ENCODE data around the gene PROM1. TPM values are rescaled to one million over a fixed set of nuclear protein-coding genes. Genes with fewer than 3 reads are reported as not detected.

Gene PROM1
- total RNA-seq, 2 donors from 2014 or later, result 34.3 to 63.9 TPM

DNA sequence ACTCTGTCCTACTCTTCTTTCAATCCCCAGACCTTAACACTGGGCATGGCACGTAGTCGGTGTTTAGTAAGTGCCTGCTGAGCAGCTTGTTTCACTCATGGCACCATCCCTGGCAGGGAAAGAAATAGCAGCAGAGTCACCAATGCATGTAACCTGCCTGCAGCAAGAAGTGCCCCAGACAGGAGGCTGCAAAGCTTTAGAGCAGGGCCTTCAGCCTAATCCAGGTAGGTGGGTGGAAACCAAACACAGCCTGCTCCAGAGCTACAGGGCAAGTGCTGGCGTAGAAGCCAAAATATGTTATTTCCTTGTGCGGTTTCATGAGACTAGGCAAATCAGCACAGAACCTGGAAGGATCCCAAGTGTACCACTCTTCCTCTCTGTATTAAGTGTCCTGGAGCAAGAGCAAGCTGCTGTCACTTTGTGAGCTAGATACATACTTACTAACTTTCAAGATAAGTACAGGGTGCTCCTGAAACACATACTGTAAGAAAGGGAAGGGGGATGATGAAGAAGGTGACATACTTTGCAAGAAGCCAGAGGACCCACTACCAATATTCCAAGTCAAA lies 5.5 kb downstream of the PROM1 start:
- no peak for DNase-seq
- H3K4me3 ChIP-seq, result no peak overlapping the region
- TF ChIP-seq, protein P1, sequence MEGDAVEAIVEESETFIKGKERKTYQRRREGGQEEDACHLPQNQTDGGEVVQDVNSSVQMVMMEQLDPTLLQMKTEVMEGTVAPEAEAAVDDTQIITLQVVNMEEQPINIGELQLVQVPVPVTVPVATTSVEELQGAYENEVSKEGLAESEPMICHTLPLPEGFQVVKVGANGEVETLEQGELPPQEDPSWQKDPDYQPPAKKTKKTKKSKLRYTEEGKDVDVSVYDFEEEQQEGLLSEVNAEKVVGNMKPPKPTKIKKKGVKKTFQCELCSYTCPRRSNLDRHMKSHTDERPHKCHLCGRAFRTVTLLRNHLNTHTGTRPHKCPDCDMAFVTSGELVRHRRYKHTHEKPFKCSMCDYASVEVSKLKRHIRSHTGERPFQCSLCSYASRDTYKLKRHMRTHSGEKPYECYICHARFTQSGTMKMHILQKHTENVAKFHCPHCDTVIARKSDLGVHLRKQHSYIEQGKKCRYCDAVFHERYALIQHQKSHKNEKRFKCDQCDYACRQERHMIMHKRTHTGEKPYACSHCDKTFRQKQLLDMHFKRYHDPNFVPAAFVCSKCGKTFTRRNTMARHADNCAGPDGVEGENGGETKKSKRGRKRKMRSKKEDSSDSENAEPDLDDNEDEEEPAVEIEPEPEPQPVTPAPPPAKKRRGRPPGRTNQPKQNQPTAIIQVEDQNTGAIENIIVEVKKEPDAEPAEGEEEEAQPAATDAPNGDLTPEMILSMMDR (IDR thresholded peaks at IDR 0.05), result no peak
- intact Hi-C loops (cut with DNase I), result no loop called here
- H3K27me3 ChIP-seq, result peaks cover 3% of the 10 kb centered on the region
- no peak overlapping the region for H3K9ac ChIP-seq (ENCODE audit: low read depth in 2 of 2, low read length in 2 of 2)
- H3K27ac ChIP-seq, result no peak overlapping the region
- H3K9me3 ChIP-seq, result no peaks in the 10 kb centered on the region
- H3K36me3 ChIP-seq, result no peaks in the 10 kb centered on the region
- H3K4me1 ChIP-seq, result no peaks in the 10 kb centered on the region

DNA sequence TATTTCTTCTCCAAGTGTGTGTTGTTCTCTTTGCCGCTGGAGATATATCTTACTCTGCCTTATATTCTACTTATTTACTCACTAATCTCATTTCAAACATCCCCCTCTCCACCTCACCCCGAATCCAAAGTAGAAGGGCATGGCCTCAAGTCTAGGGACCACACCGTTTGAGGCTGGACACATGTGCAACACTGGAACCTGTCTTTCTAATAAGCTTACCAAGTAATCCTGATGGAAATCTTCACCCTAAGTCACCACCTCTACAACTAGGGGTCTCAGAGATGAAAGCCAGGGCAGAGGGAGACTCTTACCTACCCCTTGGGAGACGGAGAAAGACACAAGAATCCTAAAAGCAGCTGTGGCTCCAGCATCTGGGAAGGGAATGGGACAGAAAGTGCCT lies 6.0 kb downstream of the PROM1 start:
- intact Hi-C loops (cut with DNase I), result no loop called here
- Histone ChIP-seq H3K4me3 (no peak overlapping the region), H3K27me3 (no peaks in the 10 kb centered on the region), H3K9me3 (no peaks in the 10 kb centered on the region), H3K9ac (ENCODE audit: low read depth in 2 of 2, low read length in 2 of 2) (no peak overlapping the region), H3K27ac (no peak overlapping the region), H3K36me3 (no peaks in the 10 kb centered on the region), H3K4me1 (no peaks in the 10 kb centered on the region)
- DNase-seq, result no peak
- TF ChIP-seq, protein P1 (IDR thresholded peaks at IDR 0.05), result no peak

DNA sequence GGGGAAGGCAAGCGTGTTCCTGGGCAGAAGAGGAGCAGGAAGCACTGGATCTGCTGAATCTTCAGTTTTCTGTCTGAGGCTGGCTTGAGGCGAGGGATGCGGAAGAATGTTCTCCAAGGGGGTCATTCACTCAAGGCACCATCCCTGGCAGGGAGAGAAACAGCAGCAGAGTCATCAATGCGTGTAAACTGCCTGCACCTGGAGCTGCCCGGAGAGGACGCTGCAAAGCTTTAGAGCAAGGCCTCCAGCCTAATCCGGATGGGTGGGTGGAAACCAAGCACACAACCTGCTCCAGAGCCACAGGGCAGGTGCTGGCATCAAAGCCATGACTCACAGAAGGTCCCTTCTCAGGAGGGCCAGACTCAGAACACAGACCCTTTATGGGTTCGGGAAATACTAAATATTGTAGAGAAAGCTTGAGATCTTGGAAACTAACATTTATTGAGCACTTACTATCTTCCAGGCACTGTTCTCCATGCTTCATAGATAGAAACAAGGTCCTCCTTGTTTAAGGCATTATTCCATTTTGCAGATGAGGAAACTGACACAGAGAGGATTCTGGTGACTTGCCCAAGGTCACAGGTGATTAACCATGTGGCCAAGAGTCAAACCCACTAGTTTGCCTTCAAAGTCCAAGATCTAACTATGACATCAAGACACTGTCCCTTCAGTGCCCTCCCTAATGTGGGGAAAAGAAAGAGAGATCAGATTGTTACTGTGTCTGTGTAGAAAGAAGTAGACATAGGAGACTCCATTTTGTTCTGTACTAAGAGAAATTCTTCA lies 7.7 kb downstream of the PROM1 start:
- no peak overlapping the region for H3K9ac ChIP-seq (ENCODE audit: low read depth in 2 of 2, low read length in 2 of 2)
- intact Hi-C loops (cut with DNase I), result no loop called here
- no peaks in the 10 kb centered on the region for H3K27me3 ChIP-seq
- TF ChIP-seq, protein P1 (IDR thresholded peaks at IDR 0.05), result no peak
- no peak overlapping the region for H3K27ac ChIP-seq
- no peak for DNase-seq
- no peaks in the 10 kb centered on the region for H3K9me3 ChIP-seq
- no peaks in the 10 kb centered on the region for H3K4me1 ChIP-seq
- no peak overlapping the region for H3K4me3 ChIP-seq
- H3K36me3 ChIP-seq, result no peaks in the 10 kb centered on the region

DNA sequence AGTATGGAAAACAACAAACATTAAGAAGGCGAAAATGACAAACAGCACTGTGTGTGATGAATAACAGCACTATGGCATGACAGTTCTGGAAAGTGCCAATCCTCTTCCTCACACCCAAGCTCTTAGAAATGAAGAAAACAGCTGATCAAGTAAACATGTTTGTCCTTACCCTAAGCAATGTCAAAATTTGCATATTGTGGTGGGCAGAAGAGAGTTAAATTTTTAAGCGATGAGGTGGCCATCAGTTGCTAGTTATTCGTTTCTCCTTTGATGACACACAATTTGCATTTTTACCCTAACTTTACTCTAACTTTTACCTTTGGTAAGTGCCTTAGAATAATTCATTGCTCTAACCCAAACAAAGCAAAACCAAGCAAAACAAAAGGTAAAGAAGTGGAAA lies 8.8 kb downstream of the PROM1 start:
- DNase-seq, result no peak
- no peaks in the 10 kb centered on the region for H3K36me3 ChIP-seq
- no peaks in the 10 kb centered on the region for H3K9me3 ChIP-seq
- no peak overlapping the region for H3K27ac ChIP-seq
- TF ChIP-seq, protein P1 (IDR thresholded peaks at IDR 0.05), result no peak
- no peaks in the 10 kb centered on the region for H3K4me1 ChIP-seq
- intact Hi-C loops (cut with DNase I), result no loop called here
- H3K27me3 ChIP-seq, result no peaks in the 10 kb centered on the region
- no peak overlapping the region for H3K4me3 ChIP-seq
- H3K9ac ChIP-seq (ENCODE audit: low read depth in 2 of 2, low read length in 2 of 2), result no peak overlapping the region

DNA sequence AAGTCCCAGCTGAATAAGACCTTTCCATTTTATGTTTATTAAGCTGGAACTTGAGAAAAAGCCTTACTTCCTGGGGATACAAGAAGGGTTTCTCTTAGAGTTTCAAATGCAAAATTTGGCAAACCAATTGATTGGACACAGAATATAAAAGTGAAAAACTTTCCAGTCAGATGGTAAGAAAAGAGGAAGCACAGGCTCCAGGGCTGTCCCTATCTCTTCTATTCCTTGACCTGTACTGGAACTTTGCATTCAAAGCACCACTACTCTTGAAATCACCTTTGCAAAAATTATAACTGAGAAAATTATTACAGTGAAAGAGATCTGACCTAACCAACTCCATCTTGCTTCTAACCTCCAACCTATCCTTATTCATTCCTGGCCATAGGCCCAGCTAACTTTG lies 11.7 kb downstream of the PROM1 start:
- Histone ChIP-seq H3K9ac (ENCODE audit: low read depth in 2 of 2, low read length in 2 of 2) (no peak overlapping the region), H3K36me3 (no peaks in the 10 kb centered on the region), H3K4me3 (no peak overlapping the region), H3K27ac (no peak overlapping the region), H3K4me1 (no peaks in the 10 kb centered on the region), H3K9me3 (no peaks in the 10 kb centered on the region), H3K27me3 (no peaks in the 10 kb centered on the region)
- TF ChIP-seq, protein P1 (IDR thresholded peaks at IDR 0.05), result no peak
- intact Hi-C loops (cut with DNase I), result no loop called here
- no peak for DNase-seq

Measured in colonic mucosa (tissue), 4 donors.